ENCODE data around the gene ALK. TPM values are rescaled to one million over a fixed set of nuclear protein-coding genes. Genes with fewer than 3 reads are reported as not detected.
"Not testable (repeated sequence)": the region's sequence is repeated elsewhere in the genome, so short reads cannot be mapped to it uniquely, and the experiment has no call there.

ALK gene
- polyA plus RNA-seq, 1 of the 3 experiments (the other 2 are of a cell fraction): 0.30 TPM

DNA sequence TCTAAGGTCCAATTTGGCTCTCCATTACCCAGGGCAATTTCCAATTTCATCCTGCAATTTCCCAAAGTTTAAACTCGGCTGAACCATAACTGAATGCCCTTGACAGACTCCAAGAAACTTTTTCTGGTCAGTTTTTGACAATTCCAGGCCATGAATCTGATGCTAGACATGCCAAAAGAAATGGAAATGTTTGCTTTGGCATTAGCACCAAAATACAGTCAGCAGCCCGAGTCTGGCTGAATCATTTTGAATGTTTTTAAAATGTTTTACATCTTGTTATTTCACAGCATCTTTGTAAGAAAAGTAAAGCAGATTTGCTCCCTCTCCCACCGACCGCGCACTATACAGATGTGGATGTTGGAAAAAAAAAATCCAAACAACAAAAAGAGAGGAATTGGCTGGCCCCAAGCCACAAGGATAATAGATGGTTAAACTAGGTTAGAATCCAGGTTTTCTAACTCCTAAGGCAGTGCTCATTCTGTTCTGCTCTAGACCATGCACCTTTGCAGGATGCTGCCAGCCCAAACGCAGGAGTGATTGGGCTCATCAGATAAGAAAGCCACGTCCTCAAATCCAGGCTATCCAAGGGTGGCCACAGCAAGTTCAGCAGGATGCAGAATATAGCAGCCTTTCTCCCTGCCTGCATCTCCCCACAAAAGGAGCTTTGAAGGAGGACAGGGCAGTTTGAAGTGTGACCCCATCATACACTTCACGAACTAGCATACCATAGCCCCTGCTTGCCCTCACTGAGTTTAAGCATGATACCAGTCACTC lies 167.5 kb downstream of the ALK start (continued):
- no peak for TF ChIP-seq USF1 (IDR thresholded peaks at IDR 0.05; ENCODE audit: borderline replicate concordance, low read depth)

DNA sequence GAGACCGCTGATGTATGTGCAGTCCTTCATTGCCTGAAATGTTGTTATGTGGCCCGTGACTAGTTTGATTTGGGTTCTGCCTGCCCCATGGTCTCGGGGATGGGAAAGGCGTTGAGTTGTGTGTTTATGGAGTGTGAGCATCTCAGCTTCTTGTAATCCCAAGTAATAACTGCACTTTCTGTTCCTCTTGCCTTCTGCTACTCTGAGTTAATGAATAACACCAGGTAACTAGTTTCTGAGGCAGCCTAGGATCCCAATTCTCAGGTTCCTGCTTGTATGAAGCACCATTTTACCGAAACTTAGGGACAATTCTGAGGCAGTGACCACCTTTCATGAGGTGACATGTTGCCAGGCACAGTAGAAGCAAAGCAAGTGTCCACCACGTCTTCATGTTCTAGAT lies 170.0 kb downstream of the ALK start:
- Histone ChIP-seq H4K20me1 (ENCODE audit: insufficient read depth) (no peaks in the 10 kb centered on the region; the same call in 1 of the 2 replicates), H3K4me2 (no peak overlapping the region), H3K79me2 (ENCODE audit: insufficient read depth) (no peaks in the 10 kb centered on the region), H3K27ac (ENCODE audit: low read depth in 2 of 2, low read length in 1 of 2) (peak overlapping the region in 1 of 2 experiments; percentile 18; a peak in 1 of 4 replicates), H3K4me3 (ENCODE audit: low read depth in 2 of 2, low read length in 1 of 2) (no peak overlapping the region), H3K9me3 (no peaks in the 10 kb centered on the region), H3K27me3 (ENCODE audit: insufficient read depth) (no peaks in the 10 kb centered on the region), H3K36me3 (replicated peaks in 1 of 2; ENCODE audit: control insufficient read depth in 1 of 2, insufficient read depth in 2 of 2, low read length in 1 of 2) (no peaks in the 10 kb centered on the region), H3K4me1 (ENCODE audit: control insufficient read depth in 1 of 2, insufficient read depth in 2 of 2, low read depth in 1 of 2, low read length in 1 of 2) (peaks cover 14 to 37% of the 10 kb centered on the region in 2 experiments; a peak in 2 of 4 replicates), H2AFZ (ENCODE audit: low read depth) (no peak overlapping the region), H3K9me2 (no peaks in the 10 kb centered on the region), H3F3A (replicated peaks; ENCODE audit: insufficient read depth) (peaks cover 17% of the 10 kb centered on the region), H3K9ac (no peak overlapping the region)
- DNase-seq: no peak
- ChIA-PET CTCF (interaction anchor here (0.8 to 1.7 kb wide), 2 partner anchors 9 to 1947 kb away, joined by 3 to 6 read pairs; no protein-coding TSS in a partner anchor), POLR2A (no interaction called here)
- 57% methylated on average over 6 of the region's 6 CpGs for WGBS (ENCODE audit: low lambda C conversion rate)
- TF ChIP-seq POLR2AphosphoS5 (IDR thresholded peaks at IDR 0.05; ENCODE audit: low read depth, low read length): no peak
- no peak for TF ChIP-seq TCF12 (IDR thresholded peaks at IDR 0.05)
- TF ChIP-seq YY1 (IDR thresholded peaks at IDR 0.05; ENCODE audit: low read depth): no peak
- TF ChIP-seq JUND (IDR thresholded peaks at IDR 0.05): no peak
- no peak for TF ChIP-seq GATA2 (CRISPR knock-in tag; IDR thresholded peaks at IDR 0.05)
- TF ChIP-seq RAD21 (IDR thresholded peaks at IDR 0.05; ENCODE audit: low read length): no peak
- TF ChIP-seq NFIC (IDR thresholded peaks at IDR 0.05; ENCODE audit: borderline replicate concordance): no peak
- no peak for TF ChIP-seq SMC3 (IDR thresholded peaks at IDR 0.05; ENCODE audit: low read depth, low read length)
- no peak for TF ChIP-seq MXI1 (IDR thresholded peaks at IDR 0.05; ENCODE audit: low read depth, low read length)
- no peak for TF ChIP-seq USF1 (IDR thresholded peaks at IDR 0.05; ENCODE audit: borderline replicate concordance, low read depth)
- TF ChIP-seq, protein P1, sequence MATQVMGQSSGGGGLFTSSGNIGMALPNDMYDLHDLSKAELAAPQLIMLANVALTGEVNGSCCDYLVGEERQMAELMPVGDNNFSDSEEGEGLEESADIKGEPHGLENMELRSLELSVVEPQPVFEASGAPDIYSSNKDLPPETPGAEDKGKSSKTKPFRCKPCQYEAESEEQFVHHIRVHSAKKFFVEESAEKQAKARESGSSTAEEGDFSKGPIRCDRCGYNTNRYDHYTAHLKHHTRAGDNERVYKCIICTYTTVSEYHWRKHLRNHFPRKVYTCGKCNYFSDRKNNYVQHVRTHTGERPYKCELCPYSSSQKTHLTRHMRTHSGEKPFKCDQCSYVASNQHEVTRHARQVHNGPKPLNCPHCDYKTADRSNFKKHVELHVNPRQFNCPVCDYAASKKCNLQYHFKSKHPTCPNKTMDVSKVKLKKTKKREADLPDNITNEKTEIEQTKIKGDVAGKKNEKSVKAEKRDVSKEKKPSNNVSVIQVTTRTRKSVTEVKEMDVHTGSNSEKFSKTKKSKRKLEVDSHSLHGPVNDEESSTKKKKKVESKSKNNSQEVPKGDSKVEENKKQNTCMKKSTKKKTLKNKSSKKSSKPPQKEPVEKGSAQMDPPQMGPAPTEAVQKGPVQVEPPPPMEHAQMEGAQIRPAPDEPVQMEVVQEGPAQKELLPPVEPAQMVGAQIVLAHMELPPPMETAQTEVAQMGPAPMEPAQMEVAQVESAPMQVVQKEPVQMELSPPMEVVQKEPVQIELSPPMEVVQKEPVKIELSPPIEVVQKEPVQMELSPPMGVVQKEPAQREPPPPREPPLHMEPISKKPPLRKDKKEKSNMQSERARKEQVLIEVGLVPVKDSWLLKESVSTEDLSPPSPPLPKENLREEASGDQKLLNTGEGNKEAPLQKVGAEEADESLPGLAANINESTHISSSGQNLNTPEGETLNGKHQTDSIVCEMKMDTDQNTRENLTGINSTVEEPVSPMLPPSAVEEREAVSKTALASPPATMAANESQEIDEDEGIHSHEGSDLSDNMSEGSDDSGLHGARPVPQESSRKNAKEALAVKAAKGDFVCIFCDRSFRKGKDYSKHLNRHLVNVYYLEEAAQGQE (IDR thresholded peaks at IDR 0.05; ENCODE audit: low read depth, low read length): no peak
- TF ChIP-seq ZBTB33 (IDR thresholded peaks at IDR 0.05; ENCODE audit: borderline replicate concordance, low read depth): no peak

DNA sequence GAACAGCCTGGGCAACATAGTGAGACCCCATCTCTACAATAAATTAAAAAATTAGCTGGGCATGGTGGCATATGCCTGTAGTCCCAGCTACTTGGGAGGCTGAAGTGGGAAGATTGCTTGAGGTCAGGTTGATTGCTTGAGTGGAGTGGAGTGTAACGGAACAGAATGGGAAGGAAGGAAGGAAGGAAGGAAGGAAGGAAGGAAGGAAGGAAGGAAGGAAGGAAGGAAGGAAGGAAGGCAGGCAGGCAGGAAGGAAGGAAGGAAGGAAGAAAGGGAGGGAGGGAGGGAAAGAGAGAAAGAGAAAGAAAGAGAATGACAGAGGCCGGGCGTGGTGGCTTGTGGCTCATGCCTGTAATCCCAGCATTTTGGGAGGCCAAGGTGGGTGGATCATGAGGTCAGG lies 170.9 kb downstream of the ALK start:
- peaks cover 14 to 31% of the 10 kb centered on the region in 2 experiments; a peak in 2 of 4 replicates for H3K4me1 ChIP-seq (ENCODE audit: control insufficient read depth in 1 of 2, insufficient read depth in 2 of 2, low read depth in 1 of 2, low read length in 1 of 2)
- H2AFZ ChIP-seq (ENCODE audit: low read depth); H3K9me3 ChIP-seq; H4K20me1 ChIP-seq (ENCODE audit: insufficient read depth); H3K9ac ChIP-seq; H3K27me3 ChIP-seq (ENCODE audit: insufficient read depth); H3K36me3 ChIP-seq (replicated peaks in 1 of 2; ENCODE audit: control insufficient read depth in 1 of 2, insufficient read depth in 2 of 2, low read length in 1 of 2); H3K79me2 ChIP-seq (ENCODE audit: insufficient read depth); H3K4me2 ChIP-seq; DNase-seq; POLR2A ChIA-PET; H3K27ac ChIP-seq (ENCODE audit: low read depth in 2 of 2, low read length in 1 of 2); H3K9me2 ChIP-seq; H3K4me3 ChIP-seq (ENCODE audit: low read depth in 2 of 2, low read length in 1 of 2): not testable (repeated sequence)
- peaks cover 17% of the 10 kb centered on the region for H3F3A ChIP-seq (replicated peaks; ENCODE audit: insufficient read depth)
- CTCF ChIA-PET: interaction anchor here (0.6 kb wide), 1 partner anchor 195 kb away, joined by 3 read pairs; no protein-coding TSS in a partner anchor
- 93% methylated on average over 3 of the region's 3 CpGs for whole genome bisulfite sequencing (ENCODE audit: low lambda C conversion rate)
